Measurements from ENCODE around the gene PACSIN2. TPM values are rescaled to one million over a fixed set of nuclear protein-coding genes. Genes with fewer than 3 reads are reported as not detected.

The PACSIN2 gene
- total and polyA plus RNA-seq, 2 of the 13 experiments (the other 11 are each of a cell fraction or from before 2014, with no cell fraction given) = 54.1 to 68.8 TPM

DNA sequence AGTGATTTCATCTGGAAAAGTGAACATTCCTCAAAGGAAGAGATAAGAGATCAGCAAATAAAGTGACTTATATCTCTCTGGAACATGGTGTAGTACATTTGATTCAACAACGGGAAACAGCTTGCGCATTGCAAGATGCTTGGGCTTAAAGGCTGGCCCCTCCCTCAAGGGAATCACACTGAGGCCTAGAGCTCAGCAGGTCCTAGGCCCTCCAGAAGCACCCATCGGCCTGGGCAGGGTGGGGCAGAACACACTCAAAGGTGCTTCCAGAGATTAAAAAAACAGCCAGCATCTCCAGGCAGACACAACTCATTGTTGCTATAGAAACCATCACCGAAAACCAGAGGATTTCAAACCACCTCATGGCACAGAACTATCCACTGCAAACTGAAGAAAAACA is 88.8 kb downstream of the PACSIN2 start (continued):
- TF ChIP-seq, protein P1, sequence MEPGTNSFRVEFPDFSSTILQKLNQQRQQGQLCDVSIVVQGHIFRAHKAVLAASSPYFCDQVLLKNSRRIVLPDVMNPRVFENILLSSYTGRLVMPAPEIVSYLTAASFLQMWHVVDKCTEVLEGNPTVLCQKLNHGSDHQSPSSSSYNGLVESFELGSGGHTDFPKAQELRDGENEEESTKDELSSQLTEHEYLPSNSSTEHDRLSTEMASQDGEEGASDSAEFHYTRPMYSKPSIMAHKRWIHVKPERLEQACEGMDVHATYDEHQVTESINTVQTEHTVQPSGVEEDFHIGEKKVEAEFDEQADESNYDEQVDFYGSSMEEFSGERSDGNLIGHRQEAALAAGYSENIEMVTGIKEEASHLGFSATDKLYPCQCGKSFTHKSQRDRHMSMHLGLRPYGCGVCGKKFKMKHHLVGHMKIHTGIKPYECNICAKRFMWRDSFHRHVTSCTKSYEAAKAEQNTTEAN (CRISPR knock-in tag; conservative IDR thresholded peaks at IDR 0.05) = no peak
- TF ChIP-seq ZBED4 (CRISPR knock-in tag; IDR thresholded peaks at IDR 0.05; ENCODE audit: borderline replicate concordance) (no peak), ZNF841 (CRISPR knock-in tag; IDR thresholded peaks at IDR 0.05; ENCODE audit: borderline replicate concordance) (no peak), SP4 (CRISPR knock-in tag; IDR thresholded peaks at IDR 0.05) (no peak), ZNF768 (CRISPR knock-in tag; IDR thresholded peaks at IDR 0.05) (no peak)
- TF ChIP-seq, protein P2, sequence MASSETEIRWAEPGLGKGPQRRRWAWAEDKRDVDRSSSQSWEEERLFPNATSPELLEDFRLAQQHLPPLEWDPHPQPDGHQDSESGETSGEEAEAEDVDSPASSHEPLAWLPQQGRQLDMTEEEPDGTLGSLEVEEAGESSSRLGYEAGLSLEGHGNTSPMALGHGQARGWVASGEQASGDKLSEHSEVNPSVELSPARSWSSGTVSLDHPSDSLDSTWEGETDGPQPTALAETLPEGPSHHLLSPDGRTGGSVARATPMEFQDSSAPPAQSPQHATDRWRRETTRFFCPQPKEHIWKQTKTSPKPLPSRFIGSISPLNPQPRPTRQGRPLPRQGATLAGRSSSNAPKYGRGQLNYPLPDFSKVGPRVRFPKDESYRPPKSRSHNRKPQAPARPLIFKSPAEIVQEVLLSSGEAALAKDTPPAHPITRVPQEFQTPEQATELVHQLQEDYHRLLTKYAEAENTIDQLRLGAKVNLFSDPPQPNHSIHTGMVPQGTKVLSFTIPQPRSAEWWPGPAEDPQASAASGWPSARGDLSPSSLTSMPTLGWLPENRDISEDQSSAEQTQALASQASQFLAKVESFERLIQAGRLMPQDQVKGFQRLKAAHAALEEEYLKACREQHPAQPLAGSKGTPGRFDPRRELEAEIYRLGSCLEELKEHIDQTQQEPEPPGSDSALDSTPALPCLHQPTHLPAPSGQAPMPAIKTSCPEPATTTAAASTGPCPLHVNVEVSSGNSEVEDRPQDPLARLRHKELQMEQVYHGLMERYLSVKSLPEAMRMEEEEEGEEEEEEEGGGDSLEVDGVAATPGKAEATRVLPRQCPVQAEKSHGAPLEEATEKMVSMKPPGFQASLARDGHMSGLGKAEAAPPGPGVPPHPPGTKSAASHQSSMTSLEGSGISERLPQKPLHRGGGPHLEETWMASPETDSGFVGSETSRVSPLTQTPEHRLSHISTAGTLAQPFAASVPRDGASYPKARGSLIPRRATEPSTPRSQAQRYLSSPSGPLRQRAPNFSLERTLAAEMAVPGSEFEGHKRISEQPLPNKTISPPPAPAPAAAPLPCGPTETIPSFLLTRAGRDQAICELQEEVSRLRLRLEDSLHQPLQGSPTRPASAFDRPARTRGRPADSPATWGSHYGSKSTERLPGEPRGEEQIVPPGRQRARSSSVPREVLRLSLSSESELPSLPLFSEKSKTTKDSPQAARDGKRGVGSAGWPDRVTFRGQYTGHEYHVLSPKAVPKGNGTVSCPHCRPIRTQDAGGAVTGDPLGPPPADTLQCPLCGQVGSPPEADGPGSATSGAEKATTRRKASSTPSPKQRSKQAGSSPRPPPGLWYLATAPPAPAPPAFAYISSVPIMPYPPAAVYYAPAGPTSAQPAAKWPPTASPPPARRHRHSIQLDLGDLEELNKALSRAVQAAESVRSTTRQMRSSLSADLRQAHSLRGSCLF (CRISPR knock-in tag; IDR thresholded peaks at IDR 0.05; ENCODE audit: borderline replicate concordance) = no peak
